ENCODE measurements around the gene ZFP92.

DNA sequence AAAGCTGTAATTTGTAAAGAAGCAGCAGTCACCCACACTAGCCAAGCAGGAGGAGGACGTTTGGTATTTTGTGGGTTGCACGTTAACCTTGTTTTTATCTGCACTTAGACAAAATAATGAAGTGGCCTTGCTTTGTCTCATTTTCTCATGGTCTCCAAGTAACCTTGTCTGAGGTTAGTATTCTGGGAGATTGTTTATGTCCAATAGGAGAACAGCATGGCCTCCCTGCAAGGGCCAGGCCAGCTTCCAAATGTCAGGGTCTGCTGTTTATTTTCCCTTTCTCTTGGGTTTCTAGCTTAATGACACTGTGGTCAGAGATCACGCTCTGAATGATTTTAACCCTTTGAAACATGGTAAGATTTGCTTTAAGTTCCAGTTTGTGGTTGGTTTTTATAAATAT lies 40.0 kb upstream of the ZFP92 start:
- no peak for TF ChIP-seq GATA3 (IDR thresholded peaks at IDR 0.05; ENCODE audit: low read depth, low read length)
- no peak for TF ChIP-seq GATA2 (IDR thresholded peaks at IDR 0.05; ENCODE audit: low read depth, low read length)

All from SH-SY5Y (cell line).